Smooth muscle cell (in vitro differentiated cells): Measurements from ENCODE around the gene INO80C. TPM values are rescaled to one million over a fixed set of nuclear protein-coding genes. Genes with fewer than 3 reads are reported as not detected.

Source experiments
- DNase-seq: peaks from one replicate; lab custom pipeline; 2025; ENCODE audit not compliant: unreplicated experiment; lab: John Stamatoyannopoulos, UW
- H2AFZ ChIP-seq: fragments of 200-600 bp; sonication (generic); 2 replicates; pipeline ENCODE4 v1.6.0; 2016; ENCODE audit warnings: antibody characterized with exemption, low read depth, mild to moderate bottlenecking
- H3F3A ChIP-seq: fragments of 200-600 bp; sonication (generic); 2 replicates; pipeline ENCODE4 v1.6.0; 2017; ENCODE audit warnings: antibody characterized with exemption, low read depth
- H3K27ac ChIP-seq: fragments of 200-600 bp; sonication (generic); 2 replicates; pipeline ENCODE4 v1.5.1; 2016; ENCODE audit warnings: low read depth, mild to moderate bottlenecking
- H3K27me3 ChIP-seq: fragments of 200-600 bp; sonication (generic); 2 replicates; pipeline ENCODE4 v1.6.1; 2016; ENCODE audit warnings: low read depth, mild to moderate bottlenecking
- H3K36me3 ChIP-seq: fragments of 200-600 bp; sonication (generic); 2 replicates; pipeline ENCODE4 v1.5.1; 2016; ENCODE audit warnings: low read depth
- H3K4me1 ChIP-seq: fragments of 200-600 bp; sonication (generic); 2 replicates; pipeline ENCODE4 v1.5.1; 2016; ENCODE audit warnings: low read depth
- H3K4me2 ChIP-seq: fragments of 200-600 bp; sonication (generic); 2 replicates; pipeline ENCODE4 v1.6.0; 2016; ENCODE audit warnings: mild to moderate bottlenecking
- H3K4me3 ChIP-seq: fragments of 200-600 bp; sonication (generic); 2 replicates; pipeline ENCODE4 v1.5.1; 2016; ENCODE audit warnings: mild to moderate bottlenecking
- H3K79me2 ChIP-seq: fragments of 200-600 bp; sonication (generic); 2 replicates; pipeline ENCODE4 v1.6.0; 2016; ENCODE audit warnings: low read depth, mild to moderate bottlenecking
- H3K9ac ChIP-seq: fragments of 200-600 bp; sonication (generic); 2 replicates; pipeline ENCODE4 v1.6.0; 2016; ENCODE audit warnings: low read depth
- H3K9me3 ChIP-seq: fragments of 200-600 bp; sonication (generic); replicated peaks from 2 replicates; pipeline ENCODE4 v1.5.1; 2016; ENCODE audit warnings: low read depth
- H4K20me1 ChIP-seq: fragments of 200-600 bp; sonication (generic); 2 replicates; pipeline ENCODE4 v1.6.0; 2016; ENCODE audit warnings: low read depth
- WGBS: methylation state at CpG from one replicate; pipeline ENCODE4 v1.1.7; 2016; ENCODE audit warnings: low lambda C conversion rate; 5-methylcytosine and 5-hydroxymethylcytosine counted together
- polyA plus RNA-seq: library from polyadenylated mRNA; unstranded; fragments of >200 nt; fragmentation: Nextera tagmentation; extraction: Ambion mirVana; gene quantifications from 2 replicates; pipeline ENCODE4 v1.2.1, GENCODE V29; 2016
- total RNA-seq: library from RNA; depleted of rRNA; stranded (reverse); fragments of >200 nt; gene quantifications from 2 replicates; pipeline ENCODE4 v1.2.3, GENCODE V29; 2014
- TF ChIP-seq, protein P1 (sequence below): fragments of 200-600 bp; sonication (generic); IDR thresholded peaks from 2 replicates; pipeline ENCODE4 v1.5.1; 2017; ENCODE audit warnings: borderline replicate concordance, mild to moderate bottlenecking, antibody characterized with exemption; ENCODE audit not compliant: insufficient read depth, poor library complexity, severe bottlenecking

INO80C gene
- total and polyA plus RNA-seq, 2 experiments from 2014 or later: 6.8 to 13.9 TPM

DNA sequence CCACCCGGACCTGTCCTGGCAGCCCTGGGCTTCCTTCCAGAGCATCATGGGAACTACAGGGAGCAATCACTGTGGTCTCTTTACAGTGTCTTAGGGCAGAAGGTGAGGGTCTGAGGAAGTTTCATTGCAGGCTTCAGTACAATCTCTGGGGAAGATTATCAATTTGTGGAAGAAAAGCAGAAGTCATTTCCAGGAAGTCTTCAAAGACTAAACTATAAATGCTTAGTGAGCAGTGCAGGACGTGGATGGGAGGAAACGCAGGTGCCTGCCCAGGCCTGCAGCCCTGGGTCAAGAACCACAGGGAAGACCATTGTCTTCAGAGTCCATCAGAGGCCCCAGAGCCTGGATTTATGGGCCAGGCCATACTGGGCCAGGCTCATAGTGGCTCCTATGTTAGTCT, 54.3 kb downstream of the INO80C start:
- 83% methylated on average over 3 of the region's 3 CpGs for WGBS
- H3K27me3 ChIP-seq: no peaks in the 10 kb centered on the region
- no peak overlapping the region for H3K27ac ChIP-seq
- no peak overlapping the region for H3K9ac ChIP-seq
- H3K36me3 ChIP-seq: no peaks in the 10 kb centered on the region
- no peaks in the 10 kb centered on the region for H3K4me1 ChIP-seq
- H3K79me2 ChIP-seq: no peaks in the 10 kb centered on the region
- H3K4me2 ChIP-seq: no peak overlapping the region
- TF ChIP-seq, protein P1, sequence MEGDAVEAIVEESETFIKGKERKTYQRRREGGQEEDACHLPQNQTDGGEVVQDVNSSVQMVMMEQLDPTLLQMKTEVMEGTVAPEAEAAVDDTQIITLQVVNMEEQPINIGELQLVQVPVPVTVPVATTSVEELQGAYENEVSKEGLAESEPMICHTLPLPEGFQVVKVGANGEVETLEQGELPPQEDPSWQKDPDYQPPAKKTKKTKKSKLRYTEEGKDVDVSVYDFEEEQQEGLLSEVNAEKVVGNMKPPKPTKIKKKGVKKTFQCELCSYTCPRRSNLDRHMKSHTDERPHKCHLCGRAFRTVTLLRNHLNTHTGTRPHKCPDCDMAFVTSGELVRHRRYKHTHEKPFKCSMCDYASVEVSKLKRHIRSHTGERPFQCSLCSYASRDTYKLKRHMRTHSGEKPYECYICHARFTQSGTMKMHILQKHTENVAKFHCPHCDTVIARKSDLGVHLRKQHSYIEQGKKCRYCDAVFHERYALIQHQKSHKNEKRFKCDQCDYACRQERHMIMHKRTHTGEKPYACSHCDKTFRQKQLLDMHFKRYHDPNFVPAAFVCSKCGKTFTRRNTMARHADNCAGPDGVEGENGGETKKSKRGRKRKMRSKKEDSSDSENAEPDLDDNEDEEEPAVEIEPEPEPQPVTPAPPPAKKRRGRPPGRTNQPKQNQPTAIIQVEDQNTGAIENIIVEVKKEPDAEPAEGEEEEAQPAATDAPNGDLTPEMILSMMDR: no peak
- H4K20me1 ChIP-seq: no peaks in the 10 kb centered on the region
- no peak for DNase-seq
- no peak overlapping the region for H3K4me3 ChIP-seq
- no peak overlapping the region for H2AFZ ChIP-seq
- H3F3A ChIP-seq: no peaks in the 10 kb centered on the region
- H3K9me3 ChIP-seq: no peaks in the 10 kb centered on the region

DNA sequence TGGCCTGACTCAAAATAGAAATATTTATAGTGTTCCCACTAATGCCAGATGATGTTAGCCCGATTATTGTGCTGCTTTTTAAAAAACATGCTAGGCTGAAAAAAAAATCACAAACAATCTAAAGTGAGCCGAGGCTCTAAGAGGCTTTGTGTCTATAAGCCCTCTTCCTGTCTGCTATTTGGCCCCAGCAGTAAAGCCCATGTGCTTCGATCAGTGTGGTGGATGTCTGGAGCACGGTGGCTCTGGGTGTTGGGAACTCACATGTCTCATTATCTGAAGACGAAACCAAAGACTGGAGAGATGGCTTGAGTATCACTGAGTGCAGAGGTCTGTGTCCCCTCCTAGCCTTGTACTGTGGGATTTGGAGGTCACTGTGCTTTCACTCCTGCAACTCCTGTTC, 55.1 kb downstream of the INO80C start:
- no peak overlapping the region for H2AFZ ChIP-seq
- peak overlapping the region; percentile 78 for H3K27ac ChIP-seq
- TF ChIP-seq, protein P1: no peak
- DNase-seq: no peak
- no peaks in the 10 kb centered on the region for H3K79me2 ChIP-seq
- peak overlapping the region; percentile 53 for H3K4me2 ChIP-seq
- H3F3A ChIP-seq: no peaks in the 10 kb centered on the region
- peak overlapping the region; percentile 9 for H3K9ac ChIP-seq
- H3K4me1 ChIP-seq: no peaks in the 10 kb centered on the region
- no peaks in the 10 kb centered on the region for H4K20me1 ChIP-seq
- H3K4me3 ChIP-seq: no peak overlapping the region
- no peaks in the 10 kb centered on the region for H3K27me3 ChIP-seq
- H3K9me3 ChIP-seq: no peaks in the 10 kb centered on the region
- H3K36me3 ChIP-seq: no peaks in the 10 kb centered on the region
- WGBS: 12% methylated on average over 5 of the region's 5 CpGs

DNA sequence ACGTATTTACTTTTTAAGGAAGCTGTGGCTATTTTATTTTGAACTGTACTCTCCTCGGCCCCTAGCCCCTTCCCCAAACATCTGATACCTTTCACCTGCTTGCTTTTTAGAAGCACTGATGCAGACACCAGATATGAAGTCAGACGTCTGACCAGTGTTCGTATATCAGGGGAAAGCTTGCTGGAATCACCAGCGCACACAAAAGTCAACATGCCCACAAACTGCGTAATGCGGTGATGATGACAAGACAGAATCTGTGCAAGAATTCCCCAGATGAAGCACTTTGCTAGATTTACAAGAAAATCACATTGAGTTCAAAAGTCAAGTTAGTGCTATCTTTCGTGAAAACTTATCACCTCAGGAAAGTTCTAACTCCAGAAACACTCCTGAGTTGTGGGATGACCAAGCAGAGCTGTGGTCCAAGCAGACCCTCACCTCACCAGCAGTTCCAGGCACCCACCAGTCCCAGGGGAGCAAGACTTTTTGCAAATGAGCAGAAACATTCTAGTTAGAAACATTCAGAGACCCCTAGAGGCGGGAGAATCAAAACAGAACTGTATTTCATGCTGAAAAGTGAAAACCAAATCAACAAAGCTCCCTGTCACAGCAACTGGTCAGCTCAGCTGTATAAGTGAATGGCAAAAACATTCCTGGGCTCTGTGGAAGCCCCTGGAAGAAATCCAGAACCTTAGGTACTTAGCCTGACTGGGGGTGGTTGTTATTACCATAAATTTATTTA, 55.7 kb downstream of the INO80C start:
- H3K4me3 ChIP-seq: no peak overlapping the region
- H2AFZ ChIP-seq: no peak overlapping the region
- no peaks in the 10 kb centered on the region for H4K20me1 ChIP-seq
- H3K27me3 ChIP-seq: no peaks in the 10 kb centered on the region
- WGBS: 69% methylated on average over 9 of the region's 9 CpGs
- peak overlapping the region; percentile 53 for H3K4me2 ChIP-seq
- no peaks in the 10 kb centered on the region for H3K4me1 ChIP-seq
- H3K36me3 ChIP-seq: no peaks in the 10 kb centered on the region
- no peak for DNase-seq
- no peaks in the 10 kb centered on the region for H3K79me2 ChIP-seq
- no peaks in the 10 kb centered on the region for H3F3A ChIP-seq
- H3K9ac ChIP-seq: peak overlapping the region; percentile 9
- H3K9me3 ChIP-seq: no peaks in the 10 kb centered on the region
- TF ChIP-seq, protein P1: no peak
- H3K27ac ChIP-seq: peak overlapping the region; percentile 78
